DMS 273 (cell line): ENCODE results near the gene PNKD.
"Not testable (repeated sequence)": the region's sequence is repeated elsewhere in the genome, so short reads cannot be mapped to it uniquely, and the experiment has no call there.

Source experiments
- DNase-seq: peaks from one replicate; lab custom pipeline; 2025; ENCODE audit not compliant: unreplicated experiment; lab: John Stamatoyannopoulos, UW

The PNKD gene

DNA sequence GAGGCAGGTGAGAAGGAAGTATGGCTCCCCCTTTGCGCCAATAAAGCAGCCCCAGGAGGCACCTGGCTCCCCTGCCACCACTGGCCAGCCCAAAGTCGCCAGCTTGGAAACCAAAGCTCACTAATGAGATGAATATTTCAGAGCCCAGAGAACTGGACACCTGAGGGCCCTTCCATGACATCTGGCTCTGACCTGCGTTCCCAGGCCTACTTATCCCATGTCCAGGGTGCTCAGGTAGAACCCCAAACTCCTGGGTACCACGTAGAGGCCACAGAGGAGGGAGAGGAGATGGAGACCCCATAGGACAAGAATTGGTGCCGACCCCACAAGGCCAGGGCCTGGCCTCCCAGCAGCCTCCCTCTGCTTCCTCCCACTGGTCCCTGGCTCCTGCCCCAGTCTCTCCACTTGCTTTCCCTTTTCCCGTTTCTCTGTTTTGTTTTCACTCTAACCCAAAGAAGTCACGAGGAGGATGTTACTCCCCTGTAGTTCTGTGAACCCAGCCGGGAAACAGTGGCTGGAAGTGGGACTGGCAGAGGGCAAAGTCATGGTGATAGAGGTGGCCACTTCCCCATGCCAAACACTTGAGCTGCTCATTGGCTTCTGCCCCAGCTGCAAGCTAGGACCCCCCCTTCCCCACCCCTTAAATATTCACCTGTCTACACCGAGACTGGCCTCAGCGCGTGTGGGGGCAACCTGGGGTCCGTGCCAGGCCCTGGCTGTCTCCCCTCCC lies 21.2 kb downstream of the PNKD start:
- no peak for DNase-seq

DNA sequence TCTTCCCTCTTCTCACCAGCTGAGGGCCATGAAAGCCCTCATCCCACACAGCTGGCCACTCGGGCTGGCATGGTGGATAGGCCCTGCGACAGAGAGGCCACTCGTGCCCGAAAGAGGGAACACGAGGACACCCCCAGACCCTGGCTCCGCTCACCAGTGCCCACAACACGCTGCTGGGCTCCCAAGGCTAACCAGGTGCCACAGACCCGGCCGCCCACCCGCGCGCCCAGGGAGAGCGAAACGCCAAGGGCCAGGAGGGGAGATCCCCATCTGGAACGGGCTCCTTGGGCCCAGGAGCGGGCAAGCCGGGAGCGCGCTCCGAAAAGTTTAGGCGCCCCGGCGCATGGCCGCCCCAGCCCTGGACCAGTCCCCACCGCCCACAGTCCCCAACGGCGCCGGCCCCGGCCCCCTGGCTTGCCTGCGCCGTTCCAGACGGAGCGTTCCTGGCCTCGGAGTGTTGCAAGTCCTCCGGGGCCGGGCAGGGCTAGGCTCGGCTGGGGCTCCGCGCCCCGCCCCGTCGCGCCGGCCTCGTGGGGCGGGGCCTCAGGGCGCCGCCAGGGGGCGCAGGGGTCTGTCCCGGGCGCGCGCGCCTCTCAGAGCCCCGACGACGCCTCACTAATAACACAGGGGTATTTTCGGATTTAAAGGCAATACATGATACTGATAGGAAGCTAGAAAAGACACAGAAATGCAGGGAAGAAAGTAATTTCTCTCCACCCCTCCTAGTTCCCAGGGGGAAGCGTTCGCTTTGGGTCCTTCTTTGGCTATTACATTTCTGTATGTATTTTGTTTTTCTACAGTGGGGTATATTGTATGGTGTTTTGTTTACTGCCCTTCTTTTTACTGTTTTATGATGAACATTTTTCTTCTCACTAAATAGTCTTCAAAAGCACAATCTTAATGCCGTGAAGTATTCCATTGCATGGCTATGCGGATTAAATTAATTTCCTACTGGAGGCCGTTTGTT lies 22.0 kb downstream of the PNKD start, which contains the start of gene TMBIM1:
TMBIM1 (minus strand) TSS at position 456 of the 967 bp plus-strand sequence. CDS start 10,362 bp downstream, outside the sequence.
- DNase-seq, result peak; percentile 86

DNA sequence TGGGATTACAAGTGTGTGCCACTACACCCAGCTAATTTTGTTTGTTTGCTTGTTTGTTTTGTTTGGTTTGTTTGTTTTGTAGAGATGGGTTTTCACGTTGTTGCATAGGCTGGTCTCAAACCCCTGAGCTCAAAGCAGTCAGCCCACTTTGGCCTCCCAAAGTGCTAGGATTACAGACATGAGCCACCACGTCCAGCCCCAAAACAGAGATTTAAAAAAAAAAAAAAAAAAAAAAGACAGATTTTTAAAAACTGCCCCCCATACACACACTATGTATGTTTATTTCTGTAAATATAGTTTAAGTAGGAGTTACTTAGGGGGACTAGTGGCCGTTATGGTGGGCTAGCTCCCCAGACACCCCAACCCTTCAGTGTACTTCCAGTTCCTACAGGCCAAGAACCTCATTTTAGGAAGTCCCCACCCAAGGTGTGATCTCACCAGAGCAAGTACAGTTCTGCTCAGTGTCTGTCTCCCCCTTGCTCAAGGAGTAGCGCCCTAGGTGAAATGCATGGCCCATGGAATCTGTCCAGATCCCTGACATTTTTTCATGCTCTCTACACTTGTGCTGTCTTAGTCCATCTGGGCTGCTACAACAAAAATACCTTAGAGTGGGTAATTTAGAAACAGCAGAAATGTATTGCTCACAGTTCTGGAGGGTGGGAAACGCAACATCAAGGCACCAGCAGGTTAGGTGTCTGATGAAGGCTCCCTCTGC lies 23.6 kb downstream of the PNKD start:
- no peak for DNase-seq

DNA sequence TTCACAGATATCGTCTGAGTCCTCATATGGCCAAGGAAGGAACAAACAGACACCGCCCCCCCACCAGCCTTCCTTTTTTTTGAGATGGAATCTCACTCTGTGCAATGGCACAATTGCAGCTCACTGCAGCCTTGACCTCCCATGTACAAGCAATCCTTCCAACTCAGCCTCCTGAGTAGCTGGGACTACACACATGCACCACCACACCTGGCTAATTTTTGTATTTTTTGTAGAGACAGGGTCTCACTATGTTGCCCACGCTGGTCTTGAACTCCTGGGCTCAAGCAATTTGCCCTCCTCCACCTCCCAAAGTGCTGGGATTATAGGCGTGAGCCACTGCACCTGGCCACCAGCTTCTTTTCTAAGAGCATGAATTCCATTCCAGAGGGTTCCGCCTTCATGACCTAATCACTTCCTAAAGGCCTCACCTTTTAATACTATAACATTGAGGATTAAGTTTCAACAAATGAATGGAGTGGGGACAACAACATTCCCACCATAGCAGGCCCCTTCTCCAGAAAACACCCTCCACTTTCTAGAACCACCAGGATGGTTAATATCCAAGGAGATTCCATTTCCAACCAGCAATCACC lies 24.2 kb downstream of the PNKD start:
- DNase-seq, result no peak

DNA sequence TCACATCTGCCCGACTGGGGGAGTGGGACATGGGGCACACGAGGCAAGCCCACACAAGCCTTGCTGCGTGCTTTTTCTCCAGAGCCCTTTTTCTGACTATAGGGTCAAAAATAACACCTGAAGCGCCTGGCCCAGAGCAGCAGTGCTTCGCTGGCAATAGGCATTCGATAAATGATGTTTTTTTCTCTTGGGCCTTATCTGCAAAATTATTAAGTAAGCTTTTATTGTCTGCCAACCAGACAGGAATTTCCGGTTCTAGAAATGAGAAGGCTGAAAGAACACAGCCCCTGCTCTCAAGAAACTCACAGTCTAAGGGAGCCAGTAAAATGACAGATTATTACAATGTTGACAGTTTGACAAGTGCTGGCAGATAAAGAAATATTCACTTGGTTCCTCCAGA lies 24.7 kb downstream of the PNKD start:
- no peak for DNase-seq

DNA sequence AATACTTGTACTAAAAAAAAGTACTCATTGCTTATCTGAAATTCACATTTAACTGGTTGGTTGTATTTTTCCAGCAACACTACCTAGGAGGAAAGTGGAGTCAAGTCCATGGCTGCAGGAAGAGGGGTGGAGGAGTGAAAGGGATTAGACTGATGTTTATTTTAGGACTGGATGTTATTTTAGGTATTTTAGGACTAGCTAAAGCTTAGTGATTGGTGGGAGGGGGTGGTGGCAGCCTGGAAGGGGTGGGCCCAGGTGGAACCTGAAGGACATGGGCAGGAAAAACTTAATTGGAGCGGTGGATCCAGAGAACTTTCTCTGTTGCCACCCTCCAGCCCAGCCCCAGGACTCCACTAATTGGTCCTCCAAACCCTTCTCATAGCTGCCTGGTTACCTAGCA lies 25.9 kb downstream of the PNKD start:
- no peak for DNase-seq

DNA sequence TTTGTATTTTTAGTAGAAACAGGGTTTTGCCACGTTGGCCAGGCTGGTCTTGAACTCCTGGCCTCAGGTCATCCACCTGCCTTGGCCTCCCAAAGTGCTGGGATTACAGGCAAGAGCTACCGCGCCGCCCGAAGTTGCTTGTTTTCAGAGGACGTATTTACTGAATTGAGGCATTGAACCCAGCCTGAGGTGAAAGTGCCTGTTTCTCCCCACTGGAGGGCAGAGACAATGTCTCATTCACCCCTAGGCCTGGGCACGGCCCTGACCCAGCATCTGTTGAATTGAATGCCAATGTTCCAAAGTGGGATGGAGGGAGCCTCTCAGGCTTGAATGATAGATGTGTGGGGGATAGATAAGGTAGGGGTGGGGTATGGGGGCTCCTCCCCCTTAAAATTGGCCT lies 26.5 kb downstream of the PNKD start:
- DNase-seq, result peak; percentile 21

DNA sequence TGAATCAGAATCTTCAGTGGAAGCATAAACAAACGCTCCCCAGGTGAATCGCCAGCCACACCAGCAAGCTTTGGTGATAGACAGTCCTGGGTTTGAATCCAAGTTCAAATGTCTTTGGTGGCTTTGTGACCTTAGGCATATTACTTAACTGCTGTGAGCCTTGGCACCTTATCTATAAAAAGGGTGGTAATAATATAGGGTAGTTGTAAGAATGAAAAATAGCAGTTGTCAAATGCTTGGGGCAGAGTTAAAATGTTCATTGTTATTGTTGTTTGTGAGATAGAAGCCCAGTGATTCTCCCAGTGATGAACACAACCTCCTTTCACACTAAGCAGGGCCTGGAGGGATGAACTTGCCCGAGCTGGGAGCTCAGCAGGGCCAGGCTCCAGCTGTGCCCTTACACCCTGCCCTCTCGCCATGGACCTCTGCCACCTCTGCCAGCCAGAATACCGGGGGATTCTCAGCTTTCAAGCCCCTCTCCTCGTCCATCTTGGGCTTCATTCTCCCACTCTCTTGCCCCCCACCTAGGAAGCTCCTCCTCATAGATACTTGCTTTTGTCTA lies 28.1 kb downstream of the PNKD start:
- DNase-seq, result no peak

DNA sequence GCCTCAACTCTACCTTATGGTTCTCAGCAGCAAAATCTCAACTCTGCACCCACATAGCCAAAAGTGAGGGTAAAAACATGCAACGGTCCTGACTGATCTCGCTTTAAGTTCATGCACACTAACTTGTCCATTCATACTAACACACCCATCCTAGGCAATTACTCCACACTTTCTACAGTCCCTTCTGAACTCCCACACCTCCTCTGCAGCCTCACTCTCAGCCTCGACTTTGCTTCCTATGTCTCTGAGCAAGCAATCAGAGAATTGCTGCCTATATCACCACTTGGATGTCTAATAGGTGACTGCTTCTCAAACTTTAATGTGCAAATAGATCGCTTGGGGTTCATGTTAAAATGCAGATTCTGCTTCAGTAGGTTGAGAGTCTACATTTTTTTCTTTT lies 29.8 kb downstream of the PNKD start:
- no peak for DNase-seq

DNA sequence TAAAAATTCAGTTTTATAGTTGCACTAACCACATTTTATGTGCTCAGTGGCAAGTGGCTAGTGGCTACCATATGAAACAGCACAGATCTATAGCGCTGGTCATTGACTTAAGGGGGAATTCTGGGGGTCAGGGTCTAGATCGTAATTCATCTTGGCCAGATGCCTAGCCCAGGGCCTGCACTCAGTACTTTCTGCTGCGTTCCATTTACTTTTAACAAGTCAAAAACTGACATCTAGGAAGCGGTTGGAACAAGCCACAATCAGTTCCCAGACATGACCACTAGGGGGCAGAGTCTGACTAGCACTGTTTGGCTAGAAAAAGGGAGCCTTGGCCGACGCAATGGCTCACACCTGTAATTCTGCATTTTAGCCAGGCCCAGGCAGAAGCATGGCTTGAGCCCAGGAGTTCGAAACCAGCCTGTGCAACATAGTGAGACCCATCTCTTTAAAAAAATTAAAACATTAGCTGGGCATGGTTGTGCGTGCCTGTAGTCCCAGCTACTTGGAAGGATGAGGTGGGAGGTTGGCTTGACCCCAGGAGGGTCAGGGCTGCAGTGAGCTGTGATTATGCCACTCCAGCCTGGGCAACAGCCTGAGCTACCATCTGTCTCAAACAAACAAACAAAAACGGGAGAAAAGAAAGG lies 31.0 kb downstream of the PNKD start:
- peak; percentile 93 for DNase-seq

DNA sequence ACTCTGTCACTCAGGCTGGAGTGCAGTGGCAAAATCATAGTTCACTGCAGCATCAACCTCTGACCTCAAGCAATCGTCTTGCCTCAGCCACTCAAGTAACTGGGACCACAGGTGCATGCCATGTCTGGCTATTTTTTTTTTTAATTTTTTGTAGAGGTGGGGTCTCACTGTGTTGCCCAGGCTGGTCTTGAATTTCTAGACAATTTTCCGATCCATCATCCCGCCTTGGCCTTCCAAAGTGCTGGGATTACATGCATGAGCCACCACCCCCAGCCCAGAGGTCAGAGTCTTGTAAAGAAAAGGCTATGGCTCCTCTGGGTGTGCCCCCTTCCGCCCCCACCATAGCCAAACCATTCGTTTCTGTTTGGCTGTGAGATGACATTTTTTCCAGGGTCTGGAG lies 35.1 kb downstream of the PNKD start:
- no peak for DNase-seq

DNA sequence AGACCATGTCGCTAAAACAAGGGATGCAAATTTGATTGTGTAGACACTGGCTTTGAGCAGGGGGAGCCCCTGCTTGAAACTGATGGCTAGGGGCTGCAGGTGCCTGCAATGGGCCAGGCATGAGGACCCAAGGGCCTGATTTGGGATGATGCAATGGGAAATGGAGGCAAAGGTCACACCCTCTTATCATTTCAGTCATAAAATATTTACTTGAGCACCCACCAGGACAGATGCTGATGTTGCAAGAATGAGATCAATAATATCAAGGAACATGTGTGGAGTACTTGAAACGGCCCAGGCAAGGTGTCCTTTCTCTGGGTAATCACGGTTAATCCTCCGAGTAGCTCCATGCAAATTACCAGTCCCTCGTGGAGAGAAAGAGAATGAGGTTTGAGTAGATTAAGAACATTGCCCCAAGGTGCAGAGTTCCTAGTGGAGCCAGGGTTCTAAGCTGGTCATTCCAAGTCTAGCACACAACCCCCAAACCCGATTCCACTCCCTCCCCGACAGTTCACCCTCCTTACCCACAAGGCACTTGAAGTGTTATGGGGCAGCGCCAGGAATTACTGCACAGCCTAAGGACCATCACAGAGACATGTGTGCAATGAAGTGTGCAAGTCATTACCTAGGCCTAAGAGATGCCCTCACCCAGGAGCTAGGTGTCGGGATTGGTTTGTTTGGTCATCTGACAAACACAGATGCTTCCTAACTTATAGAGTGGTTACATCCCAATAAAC lies 36.0 kb downstream of the PNKD start:
- DNase-seq, result no peak

DNA sequence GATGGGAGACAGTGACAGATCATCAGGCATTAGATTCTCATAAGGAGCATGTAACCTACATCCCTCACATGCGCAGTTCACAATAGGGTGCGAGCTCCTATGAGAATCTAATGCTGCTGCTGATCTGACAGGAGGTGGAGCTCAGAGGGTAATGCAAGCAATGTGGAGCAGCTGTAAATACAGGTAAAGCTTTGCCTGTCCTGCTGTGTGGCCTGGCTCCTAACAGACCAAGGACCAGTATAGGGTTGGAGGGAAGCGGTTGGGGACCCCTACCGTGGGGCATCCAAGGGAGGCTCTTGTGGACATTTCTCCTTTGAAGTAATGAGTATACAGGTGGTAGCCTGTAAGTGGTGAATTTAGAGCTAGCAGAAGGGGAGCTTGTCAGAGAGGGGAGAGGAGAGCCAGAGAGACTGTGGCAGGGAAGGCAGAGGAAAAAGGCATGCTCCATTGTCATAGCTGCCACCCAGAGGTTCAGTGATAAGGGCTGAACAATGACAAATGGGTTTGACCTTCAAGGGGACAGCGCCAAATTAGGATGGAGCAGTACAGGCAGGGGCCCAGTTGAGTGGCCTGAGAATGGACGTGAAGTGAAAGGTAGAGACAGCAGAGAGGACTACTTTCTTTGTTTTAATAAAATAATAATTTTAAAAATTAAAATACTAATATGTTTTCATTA lies 37.2 kb downstream of the PNKD start:
- DNase-seq, result no peak

DNA sequence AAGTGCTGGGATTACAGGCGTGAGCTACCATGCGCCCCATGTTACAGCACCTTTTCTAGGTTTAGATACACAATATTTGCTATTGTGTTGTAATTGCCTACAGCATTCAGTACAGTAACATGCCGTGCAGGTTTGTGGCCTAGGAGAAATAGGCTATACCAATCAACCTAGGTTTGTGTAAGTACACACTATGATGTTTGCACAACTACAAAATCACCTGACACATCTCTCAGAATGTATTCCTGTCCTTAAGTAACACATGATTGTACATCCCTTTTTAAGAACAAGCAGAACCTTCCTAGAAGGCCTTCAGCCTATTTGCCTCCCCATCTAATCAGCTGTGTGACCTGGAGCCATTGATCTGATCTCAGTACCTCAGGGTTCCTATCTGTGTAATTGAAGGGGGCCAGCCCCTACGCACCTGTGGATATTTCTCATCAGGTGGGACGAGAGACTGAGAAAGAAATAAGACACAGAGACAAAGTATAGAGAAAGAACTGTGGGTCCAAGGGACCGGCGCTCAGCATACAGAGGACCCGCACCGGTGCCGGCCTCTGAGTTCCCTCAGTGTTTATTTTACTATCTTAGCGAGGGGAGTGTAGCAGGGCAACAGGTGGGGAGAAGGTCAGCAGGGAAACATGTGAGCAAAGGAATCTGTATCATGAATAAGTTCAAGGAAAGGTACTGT lies 40.7 kb downstream of the PNKD start:
- DNase-seq, result no peak

DNA sequence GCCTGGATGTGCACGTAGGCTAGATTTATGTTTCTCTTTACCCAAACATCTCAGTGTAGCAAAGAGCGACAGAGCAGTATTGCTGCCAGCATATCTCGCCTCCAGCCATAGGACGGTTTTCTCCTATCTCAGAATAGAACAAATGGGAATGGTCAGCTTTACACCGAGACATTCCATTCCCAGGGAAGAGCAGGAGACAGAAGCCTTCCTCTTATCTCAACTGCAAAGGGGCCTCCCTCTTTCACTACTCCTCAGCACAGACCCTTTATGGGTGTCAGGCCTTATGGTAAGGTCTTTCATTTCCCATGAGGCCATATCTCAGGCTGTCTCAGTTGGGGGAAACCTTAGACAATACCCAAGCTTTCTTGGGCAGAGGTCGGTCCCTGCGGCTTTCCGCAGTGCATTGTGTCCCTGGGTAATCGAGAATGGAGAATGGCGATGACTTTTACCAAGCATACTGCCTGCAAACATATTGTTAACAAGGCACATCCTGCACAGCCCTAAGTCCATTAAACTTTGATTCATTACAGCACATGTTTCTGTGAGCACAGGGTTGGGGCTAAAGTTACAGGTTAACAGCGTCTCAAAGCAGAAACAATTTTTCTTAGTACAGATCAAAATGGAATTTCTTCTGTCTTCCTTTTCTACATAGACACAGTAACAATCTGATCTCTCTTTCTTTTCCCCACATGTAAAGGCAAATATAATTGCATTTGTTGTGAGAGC lies 41.4 kb downstream of the PNKD start:
- not testable (repeated sequence) for DNase-seq

DNA sequence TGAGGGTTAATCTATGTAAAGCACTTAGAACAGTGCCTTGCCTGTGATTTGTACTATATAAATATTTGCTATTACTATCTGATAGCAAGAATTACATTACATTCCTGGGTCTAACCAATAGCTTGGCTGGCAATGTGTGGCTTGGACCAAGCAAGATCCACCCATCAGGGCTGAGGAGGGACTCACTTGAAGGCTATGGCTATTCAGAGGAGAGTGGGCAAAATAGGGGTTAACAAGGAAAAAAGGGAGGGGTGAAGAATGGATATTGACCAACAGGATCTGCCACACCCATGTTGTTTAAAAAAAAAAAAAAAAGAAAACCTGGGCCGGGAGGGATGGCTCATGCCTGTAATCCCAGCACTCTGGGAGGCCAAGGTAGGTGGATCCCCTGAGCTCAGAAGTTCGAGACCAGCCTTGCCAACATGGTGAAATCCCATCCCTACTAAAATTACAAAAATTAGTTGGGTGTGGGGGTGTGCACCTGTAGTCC lies 42.0 kb downstream of the PNKD start:
- no peak for DNase-seq

DNA sequence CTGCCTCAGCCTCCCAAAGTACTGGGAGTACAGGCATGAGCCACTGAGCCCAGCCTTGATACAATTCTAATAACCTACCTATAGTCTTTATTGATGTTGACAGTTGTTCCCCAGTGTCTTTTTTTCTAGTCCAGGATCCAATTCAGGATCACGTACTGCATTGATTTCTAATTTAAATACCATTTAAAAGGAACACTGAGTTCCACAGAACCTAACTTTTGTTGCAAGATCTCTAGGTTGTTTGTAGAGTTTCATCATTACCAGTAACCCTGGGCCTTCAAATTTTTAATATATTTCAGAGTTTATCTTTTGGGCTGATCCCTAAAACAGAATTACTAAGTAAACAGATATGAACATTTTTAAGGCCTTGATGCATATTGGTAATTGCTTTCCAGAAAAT lies 43.0 kb downstream of the PNKD start:
- DNase-seq, result no peak

DNA sequence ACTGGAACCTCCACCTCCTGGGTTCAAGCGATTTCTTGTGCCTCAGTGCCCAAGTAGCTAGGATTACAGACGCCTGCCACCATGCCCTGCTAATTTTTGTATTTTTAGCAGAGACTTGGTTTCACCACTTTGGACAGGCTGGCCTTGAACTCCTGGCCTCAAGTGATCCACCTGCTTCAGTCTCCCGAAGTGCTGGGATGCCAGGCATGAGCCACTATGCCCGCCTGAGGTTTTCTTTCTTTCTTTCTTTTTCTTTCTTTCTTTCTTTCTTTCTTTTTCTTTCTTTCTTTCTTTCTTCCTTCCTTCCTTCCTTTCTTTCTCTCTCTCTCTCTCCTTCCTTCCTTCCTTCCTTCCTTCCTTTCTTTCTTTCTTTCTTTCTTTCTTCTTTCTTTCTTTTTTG lies 44.4 kb downstream of the PNKD start:
- DNase-seq, result not testable (repeated sequence)
